Esophagus squamous epithelium (tissue), 4 donors: ENCODE results near the gene LRP4.

Experiments used
- CTCF ChIP-seq, 6 experiments: fragments of 450-650 bp in 4 of 6; fragments of 200-600 bp in 2 of 6; sonication (generic) in 2 of 6; IDR thresholded peaks; one replicate each; pipeline ENCODE4 v1.5.1; 2016 to 2019; ENCODE audit warnings: antibody characterized with exemption in 6 of 6, mild to moderate bottlenecking in 4 of 6, moderate library complexity in 4 of 6
- POLR2A ChIP-seq, 4 donors: fragments of 450-650 bp; IDR thresholded peaks; one replicate each; pipeline ENCODE4 v1.6.1; 2017; ENCODE audit warnings: antibody characterized with exemption in 4 of 4, mild to moderate bottlenecking in 4 of 4, moderate library complexity in 3 of 4

- TF ChIP-seq CTCF (IDR thresholded peaks at IDR 0.05) (no peak), POLR2A (IDR thresholded peaks at IDR 0.05) (no peak)
Observed at GRCh38 chr11:46899501-46900025, 18.8 kb downstream of the LRP4 start.
